B cell (primary cell): ENCODE data around the gene UNC13C. TPM values are rescaled to one million over a fixed set of nuclear protein-coding genes. Genes with fewer than 3 reads are reported as not detected.

Experiments used
- ATAC-seq: fragments of 200-7000 bp; cut with Tn5 transposase; one replicate; pipeline ENCODE4 v1.10.0; 2021; ENCODE audit warnings: low read depth, mild to moderate bottlenecking, moderate number of reproducible peaks, moderate library complexity
- CTCF ChIA-PET: fragments of 350-600 bp; sonication (Branson Sonifier 250); formaldehyde crosslinking; loops from one replicate; lab custom pipeline; 2021; ENCODE audit warnings: antibody characterized with exemption, inconsistent platforms; lab: Charles Lee
- POLR2A ChIA-PET: fragments of 350-600 bp; sonication (Branson Sonifier 250); formaldehyde crosslinking; loops from one replicate; lab custom pipeline; 2021; ENCODE audit warnings: antibody characterized with exemption; lab: Charles Lee
- DNase-seq: peaks from one replicate; pipeline ENCODE4 v3.0.0; 2013
- H2AFZ ChIP-seq: 2 replicates; pipeline ENCODE4 v1.6.1; 2012; ENCODE audit warnings: mild to moderate bottlenecking, low read depth, low read length; ENCODE audit not compliant: insufficient read depth, poor library complexity, severe bottlenecking
- H3K27ac ChIP-seq, 2 donors: 1 replicate in 1 of 2; 2 replicates in 1 of 2; pipeline ENCODE4 v1.5.1; 2012 to 2013; ENCODE audit warnings: low read length in 2 of 2, mild to moderate bottlenecking in 2 of 2, moderate library complexity in 1 of 2
- H3K27me3 ChIP-seq, 4 experiments: fragments of 200-600 bp in 1 of 4; sonication (generic) in 1 of 4; replicated peaks in 1 of 4; 1 replicate in 2 of 4; 2 replicates in 2 of 4; pipeline versions ENCODE4 v1.6.1 to v1.7.0; 2013 to 2016; ENCODE audit warnings: low read length in 3 of 4, mild to moderate bottlenecking in 2 of 4, mixed read lengths in 1 of 4, moderate library complexity in 1 of 4; ENCODE audit not compliant: insufficient read depth in 4 of 4, control insufficient read depth in 3 of 4; ENCODE audit errors: control extremely low read depth in 1 of 4
- H3K36me3 ChIP-seq, 2 experiments: replicated peaks in 1 of 2; 1 replicate in 1 of 2; 2 replicates in 1 of 2; pipeline versions ENCODE4 v1.6.1 to v1.7.1; 2013; ENCODE audit warnings: low read length in 1 of 2; ENCODE audit not compliant: insufficient read depth in 2 of 2, control insufficient read depth in 1 of 2; ENCODE audit errors: control extremely low read depth in 1 of 2, extremely low read depth in 1 of 2
- H3K4me1 ChIP-seq, 2 donors: fragments of 200-600 bp in 1 of 2; sonication (generic) in 1 of 2; 1 replicate in 1 of 2; 2 replicates in 1 of 2; pipeline versions ENCODE4 v1.5.1 to v1.6.1; 2013 to 2017; ENCODE audit warnings: low read length in 2 of 2; ENCODE audit not compliant: control insufficient read depth in 2 of 2, insufficient read depth in 2 of 2
- H3K4me2 ChIP-seq: replicated peaks from 2 replicates; pipeline ENCODE3; 2012; ENCODE audit warnings: mild to moderate bottlenecking, low read depth, low read length; ENCODE audit not compliant: poor library complexity, severe bottlenecking
- H3K4me3 ChIP-seq, 5 experiments: fragments of 200-600 bp in 1 of 5; sonication (generic) in 1 of 5; 1 replicate in 3 of 5; 2 replicates in 2 of 5; pipeline versions ENCODE4 v1.5.1 to v1.7.0; 2011 to 2016; ENCODE audit warnings: low read length in 4 of 5, mild to moderate bottlenecking in 4 of 5, low read depth in 2 of 5, control low read depth in 1 of 5, moderate library complexity in 1 of 5; ENCODE audit not compliant: insufficient read depth in 1 of 5; ENCODE audit errors: control extremely low read depth in 1 of 5, extremely low read depth in 1 of 5
- H3K79me2 ChIP-seq: fragments of 200-600 bp; sonication (generic); one replicate; pipeline ENCODE4 v1.6.0; 2016; ENCODE audit warnings: low read length; ENCODE audit not compliant: control insufficient read depth, insufficient read depth
- H3K9ac ChIP-seq: fragments of 200-600 bp; sonication (generic); 2 replicates; pipeline ENCODE4 v1.6.1; 2017; ENCODE audit warnings: mild to moderate bottlenecking, low read length, moderate library complexity
- H3K9me3 ChIP-seq, 3 donors: one replicate each; pipeline versions ENCODE4 v1.6.1 to v1.7.1; 2013; ENCODE audit warnings: low read length in 2 of 3; ENCODE audit not compliant: control insufficient read depth in 2 of 3, insufficient read depth in 1 of 3; ENCODE audit errors: control extremely low read depth in 1 of 3
- H4K20me1 ChIP-seq: 2 replicates; pipeline ENCODE4 v1.6.0; 2012; ENCODE audit warnings: mild to moderate bottlenecking, low read length; ENCODE audit not compliant: insufficient read depth, control insufficient read depth, poor library complexity, severe bottlenecking
- H3K27ac Mint-ChIP-seq: one replicate; pipeline ENCODE4 v1.8.0; 2021; ENCODE audit warnings: mixed read lengths
- H3K27me3 Mint-ChIP-seq: one replicate; pipeline ENCODE4 v1.8.0; 2021; ENCODE audit warnings: mixed read lengths
- H3K4me1 Mint-ChIP-seq: one replicate; pipeline ENCODE4 v1.8.0; 2021; ENCODE audit warnings: mixed read lengths
- H3K4me3 Mint-ChIP-seq: one replicate; pipeline ENCODE4 v1.8.0; 2021; ENCODE audit warnings: mixed read lengths
- H3K9me3 Mint-ChIP-seq: one replicate; pipeline ENCODE4 v1.8.0; 2022; ENCODE audit warnings: mixed read lengths; ENCODE audit not compliant: insufficient read depth
- EZH2 ChIP-seq: IDR thresholded peaks from 2 replicates; pipeline ENCODE4 v1.6.1; 2012; ENCODE audit warnings: borderline replicate concordance, low read depth, mild to moderate bottlenecking, moderate library complexity, low read length; ENCODE audit not compliant: insufficient read depth, poor library complexity, severe bottlenecking
- whole genome bisulfite sequencing: methylation state at CpG from one replicate; pipeline ENCODE4 v1.1.5; 2013; ENCODE audit warnings: missing lambda C conversion rate; ENCODE audit not compliant: insufficient coverage; 5-methylcytosine and 5-hydroxymethylcytosine counted together
- intact Hi-C: fragments of 100-400 bp; cut with micrococcal nuclease; formaldehyde crosslinking; loops from one replicate; pipeline ENCODE4 v1.10.0; 2022
- polyA plus RNA-seq: library from polyadenylated mRNA; depleted of rRNA; stranded (reverse); fragments of >200 nt; gene quantifications from 2 replicates; pipeline ENCODE4 v1.2.3, GENCODE V29; 2012
- total RNA-seq, 2 donors: library from RNA; stranded (reverse); fragments of 120-200 nt in 1 of 2; gene quantifications; 1 replicate in 1 of 2; 2 replicates in 1 of 2; pipeline versions ENCODE4 v1.2.3 to v1.2.4, GENCODE V29; 2013 to 2022
- TF ChIP-seq, protein P1 (sequence below): fragments of 200-600 bp; IDR thresholded peaks from one replicate; pipeline ENCODE4 v1.8.0; 2022; ENCODE audit warnings: antibody characterized with exemption, mild to moderate bottlenecking

The UNC13C gene
- total and polyA plus RNA-seq, 2 donors (not counting 1 experiment from before 2014, with no cell fraction given): not detected

DNA sequence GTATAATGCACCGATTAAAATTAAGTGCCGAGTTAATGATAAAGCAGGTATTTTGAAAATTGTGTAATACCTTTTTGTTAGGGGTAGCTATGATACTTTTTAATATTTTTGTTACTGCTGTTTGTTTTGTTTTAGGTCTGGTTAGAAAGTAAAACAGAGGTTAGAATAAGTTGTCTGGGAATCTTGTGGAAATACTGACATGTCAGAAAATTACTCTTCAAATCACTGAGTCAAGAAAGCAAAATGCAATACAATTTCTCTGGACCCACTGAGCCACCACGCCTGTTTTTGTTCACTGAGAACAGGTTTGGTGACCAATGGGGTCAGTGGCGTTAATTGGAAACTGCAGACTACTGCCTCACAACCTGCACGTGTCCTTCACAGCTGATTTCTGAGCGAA is 601.6 kb downstream of the UNC13C start:
- H3K4me2 ChIP-seq: no peak overlapping the region
- 92% methylated on average over 4 of the region's 6 CpGs for WGBS
- H3K4me3 ChIP-seq: no peak overlapping the region
- no peak overlapping the region for H2AFZ ChIP-seq
- no peaks in the 10 kb centered on the region for H3K4me1 Mint-ChIP-seq
- no peak for ATAC-seq
- no peak overlapping the region for H3K27ac ChIP-seq
- no peaks in the 10 kb centered on the region for H3K36me3 ChIP-seq
- H3K27me3 ChIP-seq: no peaks in the 10 kb centered on the region
- intact Hi-C loops: no loop called here
- no peak overlapping the region for H3K9ac ChIP-seq
- no peaks in the 10 kb centered on the region for H3K79me2 ChIP-seq
- TF ChIP-seq, protein P1, sequence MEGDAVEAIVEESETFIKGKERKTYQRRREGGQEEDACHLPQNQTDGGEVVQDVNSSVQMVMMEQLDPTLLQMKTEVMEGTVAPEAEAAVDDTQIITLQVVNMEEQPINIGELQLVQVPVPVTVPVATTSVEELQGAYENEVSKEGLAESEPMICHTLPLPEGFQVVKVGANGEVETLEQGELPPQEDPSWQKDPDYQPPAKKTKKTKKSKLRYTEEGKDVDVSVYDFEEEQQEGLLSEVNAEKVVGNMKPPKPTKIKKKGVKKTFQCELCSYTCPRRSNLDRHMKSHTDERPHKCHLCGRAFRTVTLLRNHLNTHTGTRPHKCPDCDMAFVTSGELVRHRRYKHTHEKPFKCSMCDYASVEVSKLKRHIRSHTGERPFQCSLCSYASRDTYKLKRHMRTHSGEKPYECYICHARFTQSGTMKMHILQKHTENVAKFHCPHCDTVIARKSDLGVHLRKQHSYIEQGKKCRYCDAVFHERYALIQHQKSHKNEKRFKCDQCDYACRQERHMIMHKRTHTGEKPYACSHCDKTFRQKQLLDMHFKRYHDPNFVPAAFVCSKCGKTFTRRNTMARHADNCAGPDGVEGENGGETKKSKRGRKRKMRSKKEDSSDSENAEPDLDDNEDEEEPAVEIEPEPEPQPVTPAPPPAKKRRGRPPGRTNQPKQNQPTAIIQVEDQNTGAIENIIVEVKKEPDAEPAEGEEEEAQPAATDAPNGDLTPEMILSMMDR: no peak
- no peak for TF ChIP-seq EZH2
- ChIA-PET CTCF (no interaction called here), POLR2A (no interaction called here)
- H4K20me1 ChIP-seq: no peaks in the 10 kb centered on the region
- no peak overlapping the region for H3K4me3 Mint-ChIP-seq
- DNase-seq: no peak
- no peaks in the 10 kb centered on the region for H3K27me3 Mint-ChIP-seq
- no peaks in the 10 kb centered on the region for H3K9me3 ChIP-seq
- H3K4me1 ChIP-seq: no peaks in the 10 kb centered on the region
- H3K27ac Mint-ChIP-seq: no peak overlapping the region
- no peaks in the 10 kb centered on the region for H3K9me3 Mint-ChIP-seq

DNA sequence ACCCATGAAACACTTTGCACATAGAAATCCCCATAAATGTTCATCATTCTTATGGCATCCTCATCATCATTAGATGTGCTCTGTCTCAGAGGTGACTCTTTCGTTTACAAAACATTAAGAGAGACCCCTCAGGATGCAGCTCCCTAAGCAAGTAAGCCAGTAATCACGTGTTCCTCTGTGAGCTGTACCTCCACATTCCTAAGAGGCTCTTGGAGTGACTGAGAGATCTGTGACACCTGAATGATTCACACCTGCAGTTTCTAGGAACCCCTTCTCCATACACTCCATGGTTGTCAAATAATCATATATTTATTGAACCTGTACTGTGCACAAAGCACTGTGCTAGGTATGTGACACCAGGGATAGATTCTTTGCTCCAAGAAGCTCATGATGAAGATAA is 602.4 kb downstream of the UNC13C start:
- no peaks in the 10 kb centered on the region for H3K4me1 Mint-ChIP-seq

More for the DNA sequence above, 602.4 kb downstream of the UNC13C start:
- Histone ChIP-seq H2AFZ (no peak overlapping the region), H3K4me3 (no peak overlapping the region), H3K27ac (no peak overlapping the region), H3K9ac (no peak overlapping the region), H3K36me3 (no peaks in the 10 kb centered on the region), H3K4me2 (no peak overlapping the region), H4K20me1 (no peaks in the 10 kb centered on the region), H3K27me3 (no peaks in the 10 kb centered on the region), H3K4me1 (no peaks in the 10 kb centered on the region), H3K79me2 (no peaks in the 10 kb centered on the region), H3K9me3 (no peaks in the 10 kb centered on the region)
- TF ChIP-seq, protein P1: no peak
- no peak for TF ChIP-seq EZH2
- no peak for ATAC-seq
- CTCF ChIA-PET: no interaction called here
- Mint-ChIP-seq H3K27me3 (no peaks in the 10 kb centered on the region), H3K9me3 (no peaks in the 10 kb centered on the region), H3K4me3 (no peak overlapping the region), H3K27ac (no peak overlapping the region)
- POLR2A ChIA-PET: no interaction called here
- no peak for DNase-seq
- 100% methylated on average over 1 of the region's 2 CpGs for WGBS
- intact Hi-C loops: no loop called here
